HCT116 (cell line): Measurements from ENCODE around the gene BST2. TPM values are rescaled to one million over a fixed set of nuclear protein-coding genes. Genes with fewer than 3 reads are reported as not detected.

Source experiments
- ATAC-seq: fragments of 200-7000 bp; cut with Tn5 transposase; 2 replicates; pipeline ENCODE4 v1.9.1; 2020; ENCODE audit warnings: mild to moderate bottlenecking, moderate library complexity
- BruUV-seq: library from RNA; stranded (reverse); fragments of 400-500 nt; replicated peaks from 2 replicates; lab custom pipeline; 2021; lab: Mats Ljungman, UMichigan
- CTCF ChIA-PET: fragments of 300-600 bp; sonication (Branson Sonifier 250); formaldehyde crosslinking; loops from one replicate; lab custom pipeline; 2021; ENCODE audit warnings: antibody characterized with exemption; lab: Charles Lee
- POLR2A ChIA-PET: fragments of 300-600, 350-600 bp; sonication (Branson Sonifier 250); formaldehyde crosslinking; loops from one replicate; lab custom pipeline; 2021; ENCODE audit warnings: antibody characterized with exemption; lab: Charles Lee
- RAD21 ChIA-PET, 2 experiments: fragments of 300-600 bp; sonication (Branson Sonifier 250); formaldehyde crosslinking; loops; one replicate each; lab custom pipeline; 2023; ENCODE audit warnings: low total read pairs in 2 of 2; ENCODE audit not compliant: uncharacterized antibody in 2 of 2, unreplicated experiment in 2 of 2, low non-redundant PET in 1 of 2; lab: Charles Lee
- DNase-seq: peaks from one replicate; pipeline ENCODE4 v3.0.0-alpha.2; 2010; ENCODE audit warnings: low read depth, low spot score
- H2AFZ ChIP-seq: fragments of 200-600 bp; shearing (Covaris generic), sonication (generic); 2 replicates; pipeline ENCODE4 v1.6.1; 2017; ENCODE audit warnings: low read depth, mixed run types, mixed read lengths, antibody characterized with exemption, low read length; ENCODE audit not compliant: poor library complexity, severe bottlenecking
- H3K27ac ChIP-seq: 2 replicates; pipeline ENCODE4 v1.5.1; 2012; ENCODE audit warnings: low read depth, low read length
- H3K27me3 ChIP-seq: fragments of 200-600 bp; sonication (generic); 2 replicates; pipeline ENCODE4 v1.6.1; 2016; ENCODE audit warnings: mixed run types, low read length, mixed read lengths; ENCODE audit not compliant: insufficient read depth
- H3K36me3 ChIP-seq, 2 experiments: fragments of 200-500 bp in 1 of 2; fragments of 200-600 bp in 1 of 2; sonication (Bioruptor generic) in 1 of 2; sonication (generic) in 1 of 2; 2 replicates each; pipeline versions ENCODE4 v1.5.1 to v1.6.1; 2014 to 2016; ENCODE audit warnings: low read length in 2 of 2, inconsistent platforms in 1 of 2, mixed read lengths in 1 of 2, mixed run types in 1 of 2; ENCODE audit not compliant: insufficient read depth in 2 of 2, control insufficient read depth in 1 of 2
- H3K4me1 ChIP-seq, 2 experiments: fragments of 200-600 bp in 1 of 2; sonication (generic) in 1 of 2; 2 replicates each; pipeline versions ENCODE4 v1.5.1 to v1.6.1; 2012 to 2017; ENCODE audit warnings: low read length in 2 of 2, inconsistent platforms in 1 of 2, mild to moderate bottlenecking in 1 of 2, mixed read lengths in 1 of 2, mixed run types in 1 of 2, moderate library complexity in 1 of 2; ENCODE audit not compliant: insufficient read depth in 2 of 2, control insufficient read depth in 1 of 2
- H3K4me2 ChIP-seq: fragments of 200-600 bp; sonication (generic); 2 replicates; pipeline ENCODE4 v1.6.1; 2017; ENCODE audit warnings: mixed run types, low read length, mixed read lengths
- H3K4me3 ChIP-seq, 2 experiments: fragments of 200-600 bp in 1 of 2; sonication (generic) in 1 of 2; replicated peaks in 1 of 2; 2 replicates each; pipeline ENCODE4 v1.5.1; 2011 to 2016; ENCODE audit warnings: low read length in 2 of 2, control low read depth in 1 of 2, low read depth in 1 of 2, mild to moderate bottlenecking in 1 of 2, mixed read lengths in 1 of 2, mixed run types in 1 of 2
- H3K79me2 ChIP-seq: fragments of 200-600 bp; sonication (generic); 2 replicates; pipeline ENCODE4 v1.6.1; 2017; ENCODE audit warnings: mild to moderate bottlenecking, mixed run types, low read length, moderate library complexity, mixed read lengths; ENCODE audit not compliant: insufficient read depth
- H3K9ac ChIP-seq: fragments of 200-600 bp; sonication (generic); 2 replicates; pipeline ENCODE4 v1.6.1; 2016; ENCODE audit warnings: low read length, mixed read lengths
- H3K9me2 ChIP-seq: fragments of 200-600 bp; sonication (generic), shearing (Covaris generic); 2 replicates; pipeline ENCODE4 v1.6.1; 2017; ENCODE audit warnings: mixed run types, mild to moderate bottlenecking, moderate library complexity; ENCODE audit not compliant: insufficient read depth
- H3K9me3 ChIP-seq, 2 experiments: fragments of 200-500 bp in 1 of 2; fragments of 200-600 bp in 1 of 2; sonication (Bioruptor generic) in 1 of 2; sonication (generic) in 1 of 2; 2 replicates each; pipeline ENCODE4 v1.6.1; 2014 to 2017; ENCODE audit warnings: low read length in 2 of 2, mixed read lengths in 2 of 2, inconsistent platforms in 1 of 2, low read depth in 1 of 2, mild to moderate bottlenecking in 1 of 2, mixed run types in 1 of 2, moderate library complexity in 1 of 2; ENCODE audit not compliant: control insufficient read depth in 1 of 2, insufficient read depth in 1 of 2
- H4K20me1 ChIP-seq: fragments of 200-600 bp; sonication (generic), shearing (Covaris generic); 2 replicates; pipeline ENCODE4 v1.6.1; 2017; ENCODE audit warnings: mixed run types, mild to moderate bottlenecking, moderate library complexity; ENCODE audit not compliant: insufficient read depth
- CTCF ChIP-seq, 3 experiments: fragments of 200-600 bp in 1 of 3; sonication (generic) in 1 of 3; IDR thresholded peaks in 2 of 3; conservative IDR thresholded peaks in 1 of 3; 2 replicates each; pipeline ENCODE4 v1.5.1; 2012 to 2017; ENCODE audit warnings: low read depth in 2 of 3, low read length in 2 of 3, antibody characterized with exemption in 1 of 3, borderline replicate concordance in 1 of 3, control low read depth in 1 of 3, mild to moderate bottlenecking in 1 of 3, mixed read lengths in 1 of 3, mixed run types in 1 of 3, moderate library complexity in 1 of 3; ENCODE audit not compliant: insufficient read depth in 1 of 3
- EGR1 ChIP-seq: IDR thresholded peaks from 2 replicates; pipeline ENCODE4 v1.6.1; 2012; ENCODE audit warnings: low read depth
- EZH2phosphoT487 ChIP-seq: fragments of 200-600 bp; IDR thresholded peaks from 2 replicates; pipeline ENCODE4 v1.6.1; 2018; ENCODE audit warnings: antibody characterized with exemption, borderline replicate concordance
- JUND ChIP-seq: IDR thresholded peaks from 2 replicates; pipeline ENCODE4 v1.6.1; 2012
- RAD21 ChIP-seq: IDR thresholded peaks from 2 replicates; pipeline ENCODE4 v1.6.1; 2012; ENCODE audit warnings: low read depth, mild to moderate bottlenecking
- REST ChIP-seq: IDR thresholded peaks from 2 replicates; pipeline ENCODE4 v1.6.1; 2012; ENCODE audit warnings: low read depth
- SP1 ChIP-seq: IDR thresholded peaks from 2 replicates; pipeline ENCODE4 v1.6.1; 2012; ENCODE audit warnings: low read depth
- intact Hi-C: fragments of 100-400 bp; cut with micrococcal nuclease; formaldehyde crosslinking; loops from 2 replicates; pipeline ENCODE4 v1.10.0; 2022
- total RNA-seq: library from RNA; stranded (reverse); gene quantifications from one replicate; pipeline ENCODE4 v1.2.1, GENCODE V29; 2021; ENCODE audit not compliant: unreplicated experiment

BST2 gene
- total RNA-seq, 1 experiment from 2014 or later = 5.4 TPM

- H3K36me3 ChIP-seq = no peaks in the 10 kb centered on the region
- no peak overlapping the region for H3K27ac ChIP-seq
- no peaks in the 10 kb centered on the region for H3K9me3 ChIP-seq
- ChIA-PET POLR2A (interaction anchor here (0.7 to 1.6 kb wide), 3 partner anchors 12 to 418 kb away, joined by 3 to 5 read pairs (median 4); partner anchors contain the start of gene RPL18A), CTCF (interaction anchor here (0.6 to 3.2 kb wide), 13 partner anchors 10 to 389 kb away, joined by 3 to 16 read pairs (median 4); partner anchors contain the start of gene MVB12A), RAD21 (interaction anchor here (0.8 to 0.9 kb wide), 3 partner anchors 25 to 334 kb away, joined by 3 to 4 read pairs (median 3); no protein-coding TSS in a partner anchor)
- no peaks in the 10 kb centered on the region for H3K79me2 ChIP-seq
- BruUV-seq = no TSS peak
- DNase-seq = no peak
- H3K9me2 ChIP-seq = no peaks in the 10 kb centered on the region
- H3K4me1 ChIP-seq = no peaks in the 10 kb centered on the region
- H2AFZ ChIP-seq = no peak overlapping the region
- no peak overlapping the region for H3K4me2 ChIP-seq
- H4K20me1 ChIP-seq = no peaks in the 10 kb centered on the region
- intact Hi-C loops = loop anchor here (2.0 to 5.0 kb wide), 3 partner anchors 55 to 326 kb away; no protein-coding TSS in a partner anchor
- peak; percentile 92 for ATAC-seq
- TF ChIP-seq SP1 (peak; percentile 39; the same call in 1 of the 2 replicates), EGR1 (no peak), JUND (no peak), EZH2phosphoT487 (no peak), CTCF (IDR thresholded peaks at IDR 0.05 in 2 of 3, conservative IDR thresholded peaks at IDR 0.05 in 1 of 3; ENCODE audit: borderline replicate concordance in 1 of 3, insufficient read depth in 1 of 3, low read depth in 2 of 3, low read length in 2 of 3) (peak; percentile 48 to 61 (median 52); a peak in 5 of 6 replicates), RAD21 (peak; percentile 75), REST (no peak)
- H3K4me3 ChIP-seq = no peak overlapping the region
- no peak overlapping the region for H3K9ac ChIP-seq
- no peaks in the 10 kb centered on the region for H3K27me3 ChIP-seq
Observed at GRCh38 chr19:17441241-17442021, 36.0 kb upstream of the BST2 start.
